Measurements from ENCODE around the gene GALK1.

GRCh38 chr17:75809631-75810111 is 44.7 kb upstream of the GALK1 start:
- TF ChIP-seq CTCF (IDR thresholded peaks at IDR 0.05; ENCODE audit: low read length) (no peak), EZH2 (IDR thresholded peaks at IDR 0.05; ENCODE audit: borderline replicate concordance, low read length) (no peak)
